Measurements from ENCODE around the gene ABCD3. TPM values are rescaled to one million over a fixed set of nuclear protein-coding genes. Genes with fewer than 3 reads are reported as not detected.

ABCD3 gene
- total RNA-seq, 1 experiment from 2014 or later: 35.6 TPM

Other genes with a start within 250 kb of the ABCD3 start
- gene ARHGAP29, start 180.8 kb upstream of the ABCD3 start, total RNA-seq (2014; rRNA removed; shearing (Covaris generic)): 19.8 and 27.3 TPM in 2 replicates
- gene F3, start 123.4 kb downstream of the ABCD3 start, total RNA-seq (2014; rRNA removed; shearing (Covaris generic)): 3.8 and 4.2 TPM in 2 replicates